ENCODE measurements around the gene CCDC93.
A peak's percentile ranks its signal among the peaks of the same experiment; 100 is the strongest.

CCDC93 gene

GRCh38 chr2:117989854-117990438 lies 23.9 kb downstream of the CCDC93 start:
- DNase-seq (ENCODE audit: low read depth, low spot score) = no peak

GRCh38 chr2:117987121-117987520 lies 26.7 kb downstream of the CCDC93 start:
- DNase-seq (ENCODE audit: low read depth, low spot score) = no peak

- no peak for DNase-seq (ENCODE audit: low read depth, low spot score)
Measured at GRCh38 chr2:117985092-117985491, 28.8 kb downstream of the CCDC93 start.

- DNase-seq (ENCODE audit: low read depth, low spot score) = no peak
Measured at GRCh38 chr2:117984208-117984607, 29.7 kb downstream of the CCDC93 start.

- no peak for DNase-seq (ENCODE audit: low read depth, low spot score)
Measured at GRCh38 chr2:117983040-117983439, 30.8 kb downstream of the CCDC93 start.

- no peak for DNase-seq (ENCODE audit: low read depth, low spot score)
Measured at GRCh38 chr2:117982376-117983033, 31.4 kb downstream of the CCDC93 start.

- DNase-seq (ENCODE audit: low read depth, low spot score) = no peak
Measured at GRCh38 chr2:117981810-117982209, 32.1 kb downstream of the CCDC93 start.

- no peak for DNase-seq (ENCODE audit: low read depth, low spot score)
Measured at GRCh38 chr2:117980783-117981676, 32.8 kb downstream of the CCDC93 start.

GRCh38 chr2:117979911-117980701 lies 33.8 kb downstream of the CCDC93 start:
- no peak for DNase-seq (ENCODE audit: low read depth, low spot score)

- DNase-seq (ENCODE audit: low read depth, low spot score) = no peak
Measured at GRCh38 chr2:117977696-117978095, 36.2 kb downstream of the CCDC93 start.

GRCh38 chr2:117976581-117976980 lies 37.3 kb downstream of the CCDC93 start:
- DNase-seq (ENCODE audit: low read depth, low spot score) = no peak

GRCh38 chr2:117973498-117974082 lies 40.3 kb downstream of the CCDC93 start:
- no peak for DNase-seq (ENCODE audit: low read depth, low spot score)

GRCh38 chr2:117972476-117973123 lies 41.3 kb downstream of the CCDC93 start:
- no peak for DNase-seq (ENCODE audit: low read depth, low spot score)

- DNase-seq (ENCODE audit: low read depth, low spot score) = no peak
Measured at GRCh38 chr2:117968722-117969121, 45.1 kb downstream of the CCDC93 start.

GRCh38 chr2:117967977-117968718 lies 45.7 kb downstream of the CCDC93 start:
- DNase-seq (ENCODE audit: low read depth, low spot score) = no peak

GRCh38 chr2:117963446-117963845 lies 50.4 kb downstream of the CCDC93 start:
- no peak for DNase-seq (ENCODE audit: low read depth, low spot score)

- no peak for DNase-seq (ENCODE audit: low read depth, low spot score)
Measured at GRCh38 chr2:117961201-117961600, 52.7 kb downstream of the CCDC93 start.

- DNase-seq (ENCODE audit: low read depth, low spot score) = no peak
Measured at GRCh38 chr2:117960231-117960630, 53.6 kb downstream of the CCDC93 start.

- peak; percentile 33 for DNase-seq (ENCODE audit: low read depth, low spot score)
Measured at GRCh38 chr2:117958186-117958585, 55.7 kb downstream of the CCDC93 start.

- no peak for DNase-seq (ENCODE audit: low read depth, low spot score)
Measured at GRCh38 chr2:117957616-117958015, 56.3 kb downstream of the CCDC93 start.

All from brain pericyte (primary cell).